ENCODE measurements around the gene SLC35F4. TPM values are rescaled to one million over a fixed set of nuclear protein-coding genes. Genes with fewer than 3 reads are reported as not detected.

SLC35F4 gene
- total and polyA plus RNA-seq, 12 donors: 0.22 TPM; not detected in 11

GRCh38 chr14:57559576-57559975, 306.3 kb downstream of the SLC35F4 start:
- no peak for DNase-seq
- no peaks in the 10 kb centered on the region for H3K36me3 ChIP-seq (replicated peaks in 1 of 2)
- WGBS, 4 donors: 72 to 80% (median 75%) methylated on average over 5 of the region's 5 CpGs
- no peaks in the 10 kb centered on the region for H3K4me1 ChIP-seq (replicated peaks in 1 of 2)
- no peak overlapping the region for H3K4me3 ChIP-seq
- no peak overlapping the region for H3K27ac ChIP-seq
- H3K27me3 ChIP-seq: no peaks in the 10 kb centered on the region
- no peaks in the 10 kb centered on the region for H3K9me3 ChIP-seq (replicated peaks in 1 of 3)
- intact Hi-C loops (cut with DNase I): no loop called here
- TF ChIP-seq CTCF (IDR thresholded peaks at IDR 0.05): no peak
- TF ChIP-seq POLR2A (IDR thresholded peaks at IDR 0.05): no peak

- Histone ChIP-seq H3K27me3 (no peaks in the 10 kb centered on the region), H3K9me3 (replicated peaks in 1 of 3) (no peaks in the 10 kb centered on the region), H3K4me3 (no peak overlapping the region), H3K27ac (no peak overlapping the region), H3K4me1 (replicated peaks in 1 of 2) (no peaks in the 10 kb centered on the region), H3K36me3 (replicated peaks in 1 of 2) (no peaks in the 10 kb centered on the region)
- TF ChIP-seq CTCF (IDR thresholded peaks at IDR 0.05): no peak
- TF ChIP-seq POLR2A (IDR thresholded peaks at IDR 0.05): no peak
- WGBS, 4 donors: 81 to 87% (median 84%) methylated on average over 4 of the region's 4 CpGs
- intact Hi-C loops (cut with DNase I): no loop called here
- DNase-seq: no peak
Observed at GRCh38 chr14:57549765-57550420, 316.0 kb downstream of the SLC35F4 start.

GRCh38 chr14:57549016-57549564, 316.8 kb downstream of the SLC35F4 start:
- no peaks in the 10 kb centered on the region for H3K36me3 ChIP-seq (replicated peaks in 1 of 2)
- intact Hi-C loops (cut with DNase I): no loop called here
- DNase-seq: no peak
- no peak overlapping the region for H3K4me3 ChIP-seq
- H3K27ac ChIP-seq: no peak overlapping the region
- WGBS, 4 donors: 77 to 86% (median 79%) methylated on average over 2 of the region's 2 CpGs
- H3K4me1 ChIP-seq (replicated peaks in 1 of 2): no peaks in the 10 kb centered on the region
- TF ChIP-seq POLR2A (IDR thresholded peaks at IDR 0.05) (no peak), CTCF (IDR thresholded peaks at IDR 0.05) (no peak)
- H3K9me3 ChIP-seq (replicated peaks in 1 of 3): no peaks in the 10 kb centered on the region
- no peaks in the 10 kb centered on the region for H3K27me3 ChIP-seq

- Histone ChIP-seq H3K27ac (no peak overlapping the region), H3K27me3 (no peaks in the 10 kb centered on the region), H3K4me3 (no peak overlapping the region), H3K9me3 (replicated peaks in 1 of 3) (no peaks in the 10 kb centered on the region), H3K36me3 (replicated peaks in 1 of 2) (no peaks in the 10 kb centered on the region), H3K4me1 (replicated peaks in 1 of 2) (no peaks in the 10 kb centered on the region)
- TF ChIP-seq POLR2A (IDR thresholded peaks at IDR 0.05): no peak
- TF ChIP-seq CTCF (IDR thresholded peaks at IDR 0.05): no peak
- 83 to 88% (median 86%) methylated on average over 2 of the region's 2 CpGs for WGBS, 4 donors
- intact Hi-C loops (cut with DNase I): no loop called here
- no peak for DNase-seq
Observed at GRCh38 chr14:57547131-57547530, 318.8 kb downstream of the SLC35F4 start.

Measured in adrenal gland (tissue), 12 donors.